Right lobe of liver (tissue), 6 donors: ENCODE measurements around the gene LDB1. TPM values are rescaled to one million over a fixed set of nuclear protein-coding genes. Genes with fewer than 3 reads are reported as not detected.

ENCODE experiments used
- ATAC-seq, 4 donors: fragments of 200-7000 bp; cut with Tn5 transposase; one replicate each; pipeline ENCODE4 v1.9.1; 2020; ENCODE audit warnings: mild to moderate bottlenecking in 4 of 4, moderate library complexity in 4 of 4
- DNase-seq, 3 donors: peaks; one replicate each; pipeline ENCODE4 v3.0.0-alpha.2; 2020
- H3K27ac ChIP-seq, 3 donors: fragments of 200-600 bp; one replicate each; pipeline ENCODE4 v1.8.0; 2022
- H3K27me3 ChIP-seq, 2 donors: fragments of 200-600 bp; one replicate each; pipeline ENCODE4 v1.8.0; 2022
- H3K36me3 ChIP-seq, 4 donors: fragments of 200-600 bp; sonication (generic) in 1 of 4; one replicate each; pipeline versions ENCODE4 v1.5.1 to v1.8.0; 2017 to 2022; ENCODE audit warnings: control low read depth in 1 of 4
- H3K4me1 ChIP-seq, 4 donors: fragments of 200-600 bp; sonication (generic) in 1 of 4; one replicate each; pipeline versions ENCODE4 v1.5.1 to v1.8.0; 2017 to 2022; ENCODE audit warnings: control low read depth in 1 of 4
- H3K4me3 ChIP-seq, 3 donors: fragments of 200-600 bp; one replicate each; pipeline ENCODE4 v1.8.0; 2022
- H3K9me3 ChIP-seq, 4 donors: fragments of 200-600 bp; sonication (generic) in 1 of 4; one replicate each; pipeline versions ENCODE4 v1.5.1 to v1.8.0; 2017 to 2022; ENCODE audit warnings: control low read depth in 1 of 4
- POLR2A ChIP-seq: fragments of 450-650 bp; IDR thresholded peaks from one replicate; pipeline ENCODE4 v1.6.1; 2017; ENCODE audit warnings: antibody characterized with exemption, mild to moderate bottlenecking
- WGBS: methylation state at CpG from one replicate; pipeline ENCODE4 v1.1.6; 2018; ENCODE audit warnings: low coverage, low lambda C conversion rate; ENCODE audit not compliant: insufficient coverage; ENCODE audit errors: missing lambda C conversion rate; 5-methylcytosine and 5-hydroxymethylcytosine counted together
- intact Hi-C, 2 donors: fragments of 100-400 bp; cut with DNase I; formaldehyde crosslinking; loops; one replicate each; pipeline versions ENCODE4 v1.11.2 to v1.14.1; 2022
- total RNA-seq, 6 experiments: library from RNA; depleted of rRNA in 2 of 6; stranded (reverse); fragments of >200 nt in 2 of 6; fragmentation: NEBNext Ultra II Directional in 3 of 6; extraction: Animal tissue kit (Norgen Biotek cat#: 25700) in 3 of 6; gene quantifications; one replicate each; pipeline versions ENCODE4 v1.1.0 to v1.2.4, GENCODE V29; 2016 to 2023
- TF ChIP-seq, protein P1 (sequence below), 4 donors: fragments of 200-600 bp in 3 of 4; fragments of 450-650 bp in 1 of 4; IDR thresholded peaks; one replicate each; pipeline versions ENCODE4 v1.5.1 to v1.8.0; 2016 to 2022; ENCODE audit warnings: antibody characterized with exemption in 4 of 4, mild to moderate bottlenecking in 2 of 4
- donor health status: DM: no; HTN: yes; CAD: no.
- donor health status: DM: no; HTN: no; CAD: no.
- donor health status: DM: no; HTN: no; CAD: no.
- donor health status: DM: no; HTN: yes; CAD: no.
- donor health status: DM: no; HTN: yes; CAD: no.

Gene LDB1
- total RNA-seq, 6 experiments from 2014 or later: 11.2 to 14.7 (median 13.0) TPM

DNA sequence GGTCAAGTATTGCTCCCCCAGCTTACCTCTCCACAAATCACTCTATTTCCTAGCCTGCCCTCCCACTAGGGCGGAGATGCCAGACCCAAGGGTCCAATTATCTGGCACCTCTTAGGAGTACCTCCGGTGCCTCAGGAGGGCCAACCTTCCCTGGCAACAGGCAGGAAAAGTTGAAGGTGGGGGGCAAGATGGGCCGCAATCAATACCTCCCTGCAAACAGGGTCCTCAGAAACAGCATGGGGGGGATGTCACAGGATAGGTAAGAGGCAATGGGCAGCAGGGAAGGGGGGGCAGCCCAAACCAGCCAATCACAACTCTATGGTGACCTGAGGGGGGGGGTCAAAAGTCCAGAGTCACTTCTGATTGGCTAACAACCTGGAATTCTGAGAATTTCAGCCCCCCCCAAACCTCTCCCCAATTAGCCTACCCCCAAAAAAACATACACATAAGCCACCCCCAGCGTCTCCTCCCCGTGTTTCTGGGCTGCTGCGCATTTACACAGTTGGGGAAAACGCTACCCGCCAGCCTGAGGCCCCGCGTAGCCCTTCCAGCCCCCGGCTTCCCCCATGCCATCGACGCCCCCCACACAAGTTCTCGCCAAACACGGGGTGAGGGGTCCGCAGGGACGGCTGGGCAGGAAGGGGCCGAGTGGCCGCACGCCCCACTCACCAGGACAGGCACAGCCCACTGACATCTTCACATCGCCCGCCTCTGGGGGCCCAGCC, 589 bp downstream of the LDB1 start:
- intact Hi-C loops: no loop called here
- H3K9me3 ChIP-seq: no peaks in the 10 kb centered on the region
- H3K36me3 ChIP-seq: no peaks in the 10 kb centered on the region
- peak overlapping the region; percentile 50 to 74 (median 71) for H3K4me3 ChIP-seq
- no peaks in the 10 kb centered on the region for H3K27me3 ChIP-seq
- peak; percentile 43 to 71 (median 67) for DNase-seq
- ATAC-seq: peak; percentile 4 to 41 (median 14)
- WGBS: under 1% methylated on average over 16 of the region's 22 CpGs
- peak overlapping the region; percentile 80 to 93 (median 81) for H3K27ac ChIP-seq
- peaks cover 0 to 38% (median 14%) of the 10 kb centered on the region in 4 donors for H3K4me1 ChIP-seq
- TF ChIP-seq POLR2A: no peak
- TF ChIP-seq, protein P1, sequence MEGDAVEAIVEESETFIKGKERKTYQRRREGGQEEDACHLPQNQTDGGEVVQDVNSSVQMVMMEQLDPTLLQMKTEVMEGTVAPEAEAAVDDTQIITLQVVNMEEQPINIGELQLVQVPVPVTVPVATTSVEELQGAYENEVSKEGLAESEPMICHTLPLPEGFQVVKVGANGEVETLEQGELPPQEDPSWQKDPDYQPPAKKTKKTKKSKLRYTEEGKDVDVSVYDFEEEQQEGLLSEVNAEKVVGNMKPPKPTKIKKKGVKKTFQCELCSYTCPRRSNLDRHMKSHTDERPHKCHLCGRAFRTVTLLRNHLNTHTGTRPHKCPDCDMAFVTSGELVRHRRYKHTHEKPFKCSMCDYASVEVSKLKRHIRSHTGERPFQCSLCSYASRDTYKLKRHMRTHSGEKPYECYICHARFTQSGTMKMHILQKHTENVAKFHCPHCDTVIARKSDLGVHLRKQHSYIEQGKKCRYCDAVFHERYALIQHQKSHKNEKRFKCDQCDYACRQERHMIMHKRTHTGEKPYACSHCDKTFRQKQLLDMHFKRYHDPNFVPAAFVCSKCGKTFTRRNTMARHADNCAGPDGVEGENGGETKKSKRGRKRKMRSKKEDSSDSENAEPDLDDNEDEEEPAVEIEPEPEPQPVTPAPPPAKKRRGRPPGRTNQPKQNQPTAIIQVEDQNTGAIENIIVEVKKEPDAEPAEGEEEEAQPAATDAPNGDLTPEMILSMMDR (IDR thresholded peaks at IDR 0.05): no peak

DNA sequence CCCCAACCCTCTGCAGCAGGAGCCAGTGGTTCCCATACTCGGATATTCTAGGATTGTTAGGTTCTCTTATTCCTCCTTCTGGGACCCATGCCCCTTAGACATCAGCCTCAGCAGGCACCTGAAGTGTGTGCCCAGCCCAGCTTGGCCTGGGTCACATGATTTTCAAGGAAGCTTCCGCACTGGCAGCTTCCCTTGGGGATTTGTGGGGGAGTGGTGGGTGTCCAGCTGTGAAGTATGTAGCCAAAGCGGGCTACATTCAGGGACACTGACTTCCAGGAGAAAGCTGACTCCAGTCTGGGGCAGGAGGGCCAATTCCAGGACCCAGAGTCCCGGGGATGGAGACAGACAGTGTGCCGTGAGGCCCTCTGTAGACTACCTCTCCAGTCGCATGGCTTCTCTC, 1.3 kb downstream of the LDB1 start:
- intact Hi-C loops: no loop called here

DNA sequence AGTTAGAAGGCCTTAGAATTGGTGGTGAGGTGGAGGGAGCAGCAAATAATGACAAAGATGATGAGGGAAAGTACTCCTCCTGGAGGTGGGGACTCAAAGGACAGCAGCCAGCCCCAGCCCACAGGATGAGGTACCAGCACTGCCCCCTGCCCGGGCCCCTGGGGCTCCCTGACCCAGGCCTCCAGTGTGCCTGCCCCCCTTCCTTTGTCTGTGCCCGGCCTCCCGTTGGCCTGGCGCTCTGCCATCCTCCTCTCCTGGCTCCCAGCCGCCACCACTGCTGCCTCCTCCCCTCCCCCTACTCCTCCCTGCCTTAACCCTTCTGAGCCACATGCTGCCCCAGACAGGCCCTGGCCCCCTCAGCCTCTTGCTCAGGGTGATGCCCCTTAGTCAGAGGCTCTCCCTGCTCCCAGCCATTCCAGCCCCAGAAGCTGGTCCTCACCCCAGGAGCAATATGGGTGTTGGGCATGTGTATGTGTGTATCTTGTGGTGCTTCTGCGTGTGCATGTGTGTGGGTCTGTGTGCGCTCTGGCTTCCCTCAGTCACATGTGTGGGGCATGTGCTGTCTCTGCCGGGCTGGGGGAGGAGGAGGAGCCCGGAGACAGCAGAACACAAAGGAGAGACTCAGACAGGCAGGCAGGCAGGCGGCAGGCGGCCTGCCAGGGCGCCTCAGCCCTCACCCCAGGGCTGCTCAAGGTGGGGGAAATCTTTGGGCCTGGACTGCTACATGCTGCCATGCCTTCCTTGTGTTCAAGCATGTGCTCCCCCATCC, 2.6 kb downstream of the LDB1 start:
- intact Hi-C loops: no loop called here
- TF ChIP-seq, protein P1 (IDR thresholded peaks at IDR 0.05): peak in 1 of 4 donors; percentile 3
- TF ChIP-seq POLR2A: no peak
- ATAC-seq (peak; percentile 16 to 30 (median 21)), DNase-seq (peak; percentile 84 to 87 (median 87))
- Histone ChIP-seq H3K27ac (peak overlapping the region; percentile 47 to 81 (median 65)), H3K4me3 (no peak overlapping the region), H3K4me1 (peaks cover 0 to 52% (median 14%) of the 10 kb centered on the region in 4 donors), H3K27me3 (no peaks in the 10 kb centered on the region), H3K9me3 (no peaks in the 10 kb centered on the region), H3K36me3 (no peaks in the 10 kb centered on the region)
- WGBS: 3% methylated on average over 6 of the region's 12 CpGs

More for the DNA sequence above, 1.3 kb downstream of the LDB1 start:
- Histone ChIP-seq H3K9me3 (no peaks in the 10 kb centered on the region), H3K4me1 (peaks cover 0 to 42% (median 14%) of the 10 kb centered on the region in 4 donors), H3K27me3 (no peaks in the 10 kb centered on the region), H3K36me3 (no peaks in the 10 kb centered on the region), H3K27ac (peak overlapping the region; percentile 47 to 93 (median 81)), H3K4me3 (peak overlapping the region; percentile 50 to 74 (median 71))
- TF ChIP-seq, protein P1 (IDR thresholded peaks at IDR 0.05): no peak
- TF ChIP-seq POLR2A: no peak
- no peak for ATAC-seq
- 5% methylated on average over 4 of the region's 6 CpGs for WGBS
- DNase-seq: no peak

DNA sequence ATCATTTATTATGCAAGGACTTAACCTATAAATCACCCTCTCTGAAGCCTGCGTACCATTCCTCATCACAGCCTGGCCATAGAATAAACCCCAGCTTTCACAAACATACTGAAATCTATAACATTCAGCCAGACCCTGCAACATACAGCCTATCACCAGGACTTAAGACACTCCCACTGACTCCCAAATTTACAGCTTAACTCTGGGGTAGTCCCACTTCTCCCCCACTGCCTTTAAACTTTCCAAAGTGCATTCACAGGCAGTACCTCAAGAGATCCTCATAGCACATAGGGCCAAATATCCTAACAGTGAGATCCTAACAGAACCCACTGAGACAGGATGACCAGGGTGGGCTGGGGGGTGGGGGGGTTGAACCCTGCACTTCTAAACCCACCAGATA, 3.5 kb downstream of the LDB1 start:
- 82% methylated on average over 1 of the region's 1 CpG for WGBS
- TF ChIP-seq POLR2A: no peak
- TF ChIP-seq, protein P1 (IDR thresholded peaks at IDR 0.05): no peak
- no peaks in the 10 kb centered on the region for H3K36me3 ChIP-seq
- H3K27ac ChIP-seq: peak overlapping the region in 2 of 3 donors; percentile 65 to 81
- H3K4me1 ChIP-seq: peaks cover 0 to 52% (median 14%) of the 10 kb centered on the region in 4 donors
- DNase-seq (no peak), ATAC-seq (no peak)
- intact Hi-C loops: no loop called here
- no peaks in the 10 kb centered on the region for H3K9me3 ChIP-seq
- H3K4me3 ChIP-seq: no peak overlapping the region
- H3K27me3 ChIP-seq: no peaks in the 10 kb centered on the region
